HEK293T (cell line): ENCODE results near the gene KDM8.

Experiments used
- CTBP1 ChIP-seq: fragments of 450-650 bp; IDR thresholded peaks from 2 replicates; pipeline ENCODE4 v1.6.1; 2016; ENCODE audit warnings: borderline replicate concordance
- ELF4 ChIP-seq: fragments of 450-650 bp; IDR thresholded peaks from 2 replicates; pipeline ENCODE4 v1.6.1; 2017; ENCODE audit warnings: antibody characterized with exemption
- FOXA1 ChIP-seq: fragments of 450-650 bp; IDR thresholded peaks from 2 replicates; pipeline ENCODE4 v1.6.1; 2016; ENCODE audit warnings: mild to moderate bottlenecking
- FOXM1 ChIP-seq: fragments of 450-650 bp; IDR thresholded peaks from 2 replicates; pipeline ENCODE4 v1.6.1; 2017; ENCODE audit warnings: mild to moderate bottlenecking, borderline replicate concordance
- SP1 ChIP-seq: fragments of 450-650 bp; IDR thresholded peaks from 2 replicates; pipeline ENCODE4 v1.6.1; 2017
- TARDBP ChIP-seq: fragments of 450-650 bp; IDR thresholded peaks from 2 replicates; pipeline ENCODE4 v1.6.1; 2016

- TF ChIP-seq CTBP1 (no peak), ELF4 (no peak), FOXM1 (no peak), SP1 (no peak), FOXA1 (no peak), TARDBP (no peak)
Measured at GRCh38 chr16:27189335-27189972, 13.9 kb upstream of the KDM8 start.
